ENCODE data around the gene VWA3B.

DNA sequence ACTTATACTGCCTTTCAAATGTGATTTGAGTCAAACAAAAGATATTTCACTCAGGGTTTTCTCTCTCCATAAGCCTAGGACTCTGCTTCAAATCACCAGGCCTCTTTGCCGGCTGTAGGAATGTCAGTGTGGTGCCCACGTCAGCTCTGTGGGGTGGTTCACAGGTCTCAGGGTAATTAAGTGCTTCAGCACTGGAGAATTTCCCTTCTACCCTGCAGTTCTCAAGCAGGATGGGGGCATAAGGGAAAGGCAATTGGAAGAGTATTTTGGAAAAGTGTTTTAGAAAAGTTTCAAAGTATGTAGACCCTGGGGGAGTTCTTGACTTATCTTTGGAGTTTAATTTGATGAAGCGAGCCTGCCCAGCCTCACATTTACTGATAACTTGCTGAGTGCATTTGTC is 268.9 kb downstream of the VWA3B start:
- TF ChIP-seq CTCF (optimal IDR thresholded peaks at IDR 0.05 in 1 of 3, IDR thresholded peaks at IDR 0.05 in 1 of 3, conservative IDR thresholded peaks at IDR 0.05 in 1 of 3; ENCODE audit: extremely low read depth in 1 of 3, insufficient read depth in 2 of 3, low read length in 3 of 3) (no peak), EZH2 (IDR thresholded peaks at IDR 0.05; ENCODE audit: low read length) (no peak)

Data from keratinocyte (primary cell).